SHP77 (cell line): ENCODE results near the gene TANGO6.
"Not testable (repeated sequence)": the region's sequence is repeated elsewhere in the genome, so short reads cannot be mapped to it uniquely, and the experiment has no call there.

Experiments used
- DNase-seq, 2 experiments: peaks; one replicate each; lab custom pipeline; 2025; lab: John Stamatoyannopoulos, UW

The TANGO6 gene

GRCh38 chr16:69013991-69014390 is 170.7 kb downstream of the TANGO6 start:
- no peak for DNase-seq

- no peak for DNase-seq
Observed at GRCh38 chr16:69014811-69015210, 171.5 kb downstream of the TANGO6 start.

- DNase-seq, result no peak
Observed at GRCh38 chr16:69017036-69017783, 173.9 kb downstream of the TANGO6 start.

- DNase-seq, result no peak
Observed at GRCh38 chr16:69019811-69020210, 176.5 kb downstream of the TANGO6 start.

GRCh38 chr16:69029121-69029520 is 185.8 kb downstream of the TANGO6 start:
- no peak for DNase-seq

- no peak for DNase-seq
Observed at GRCh38 chr16:69031877-69032301, 188.6 kb downstream of the TANGO6 start.

GRCh38 chr16:69033151-69033949 is 190.0 kb downstream of the TANGO6 start:
- no peak for DNase-seq

- no peak for DNase-seq
Observed at GRCh38 chr16:69035375-69035774, 192.0 kb downstream of the TANGO6 start.

GRCh38 chr16:69036399-69037091 is 193.2 kb downstream of the TANGO6 start:
- no peak for DNase-seq

GRCh38 chr16:69037373-69038160 is 194.2 kb downstream of the TANGO6 start:
- no peak for DNase-seq

GRCh38 chr16:69039333-69039941 is 196.1 kb downstream of the TANGO6 start:
- no peak for DNase-seq

- DNase-seq, result no peak
Observed at GRCh38 chr16:69040144-69040909, 197.0 kb downstream of the TANGO6 start.

- no peak for DNase-seq
Observed at GRCh38 chr16:69048328-69049120, 205.2 kb downstream of the TANGO6 start.

GRCh38 chr16:69049146-69049545 is 205.8 kb downstream of the TANGO6 start:
- DNase-seq, result no peak

- DNase-seq, result no peak
Observed at GRCh38 chr16:69049603-69050375, 206.5 kb downstream of the TANGO6 start.

GRCh38 chr16:69051517-69051830 is 208.1 kb downstream of the TANGO6 start:
- not testable (repeated sequence) for DNase-seq

- DNase-seq, result no peak
Observed at GRCh38 chr16:69055008-69055407, 211.7 kb downstream of the TANGO6 start.

GRCh38 chr16:69055980-69056379 is 212.6 kb downstream of the TANGO6 start:
- no peak for DNase-seq

- no peak for DNase-seq
Observed at GRCh38 chr16:69056421-69056820, 213.1 kb downstream of the TANGO6 start.
